NB4 (cell line): ENCODE results near the gene DENND1B.
A peak's percentile ranks its signal among the peaks of the same experiment; 100 is the strongest.

Experiments
- DNase-seq: peaks from one replicate; pipeline ENCODE4 v3.0.0; 2010; ENCODE audit warnings: low read depth
- H3K4me3 ChIP-seq: one replicate; pipeline ENCODE4 v1.5.1; 2011; ENCODE audit warnings: mild to moderate bottlenecking, low read depth, low read length, moderate library complexity
- MYC ChIP-seq: IDR thresholded peaks from 2 replicates; pipeline ENCODE4 v1.6.1; 2011; ENCODE audit warnings: low read depth, low read length
- POLR2A ChIP-seq: IDR thresholded peaks from 2 replicates; pipeline ENCODE4 v1.6.1; 2011; ENCODE audit warnings: mild to moderate bottlenecking; ENCODE audit not compliant: insufficient read length; ENCODE audit errors: extremely low read depth
- TF ChIP-seq, protein P1 (sequence below): IDR thresholded peaks from 2 replicates; pipeline ENCODE4 v1.6.1; 2011; ENCODE audit warnings: low read depth, low read length
- TF ChIP-seq, protein P2 (sequence below): IDR thresholded peaks from one replicate; pipeline ENCODE4 v1.5.1; 2012; ENCODE audit warnings: low read depth, low read length

Gene DENND1B, protein sequence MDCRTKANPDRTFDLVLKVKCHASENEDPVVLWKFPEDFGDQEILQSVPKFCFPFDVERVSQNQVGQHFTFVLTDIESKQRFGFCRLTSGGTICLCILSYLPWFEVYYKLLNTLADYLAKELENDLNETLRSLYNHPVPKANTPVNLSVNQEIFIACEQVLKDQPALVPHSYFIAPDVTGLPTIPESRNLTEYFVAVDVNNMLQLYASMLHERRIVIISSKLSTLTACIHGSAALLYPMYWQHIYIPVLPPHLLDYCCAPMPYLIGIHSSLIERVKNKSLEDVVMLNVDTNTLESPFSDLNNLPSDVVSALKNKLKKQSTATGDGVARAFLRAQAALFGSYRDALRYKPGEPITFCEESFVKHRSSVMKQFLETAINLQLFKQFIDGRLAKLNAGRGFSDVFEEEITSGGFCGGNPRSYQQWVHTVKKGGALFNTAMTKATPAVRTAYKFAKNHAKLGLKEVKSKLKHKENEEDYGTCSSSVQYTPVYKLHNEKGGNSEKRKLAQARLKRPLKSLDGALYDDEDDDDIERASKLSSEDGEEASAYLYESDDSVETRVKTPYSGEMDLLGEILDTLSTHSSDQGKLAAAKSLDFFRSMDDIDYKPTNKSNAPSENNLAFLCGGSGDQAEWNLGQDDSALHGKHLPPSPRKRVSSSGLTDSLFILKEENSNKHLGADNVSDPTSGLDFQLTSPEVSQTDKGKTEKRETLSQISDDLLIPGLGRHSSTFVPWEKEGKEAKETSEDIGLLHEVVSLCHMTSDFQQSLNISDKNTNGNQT

DNA sequence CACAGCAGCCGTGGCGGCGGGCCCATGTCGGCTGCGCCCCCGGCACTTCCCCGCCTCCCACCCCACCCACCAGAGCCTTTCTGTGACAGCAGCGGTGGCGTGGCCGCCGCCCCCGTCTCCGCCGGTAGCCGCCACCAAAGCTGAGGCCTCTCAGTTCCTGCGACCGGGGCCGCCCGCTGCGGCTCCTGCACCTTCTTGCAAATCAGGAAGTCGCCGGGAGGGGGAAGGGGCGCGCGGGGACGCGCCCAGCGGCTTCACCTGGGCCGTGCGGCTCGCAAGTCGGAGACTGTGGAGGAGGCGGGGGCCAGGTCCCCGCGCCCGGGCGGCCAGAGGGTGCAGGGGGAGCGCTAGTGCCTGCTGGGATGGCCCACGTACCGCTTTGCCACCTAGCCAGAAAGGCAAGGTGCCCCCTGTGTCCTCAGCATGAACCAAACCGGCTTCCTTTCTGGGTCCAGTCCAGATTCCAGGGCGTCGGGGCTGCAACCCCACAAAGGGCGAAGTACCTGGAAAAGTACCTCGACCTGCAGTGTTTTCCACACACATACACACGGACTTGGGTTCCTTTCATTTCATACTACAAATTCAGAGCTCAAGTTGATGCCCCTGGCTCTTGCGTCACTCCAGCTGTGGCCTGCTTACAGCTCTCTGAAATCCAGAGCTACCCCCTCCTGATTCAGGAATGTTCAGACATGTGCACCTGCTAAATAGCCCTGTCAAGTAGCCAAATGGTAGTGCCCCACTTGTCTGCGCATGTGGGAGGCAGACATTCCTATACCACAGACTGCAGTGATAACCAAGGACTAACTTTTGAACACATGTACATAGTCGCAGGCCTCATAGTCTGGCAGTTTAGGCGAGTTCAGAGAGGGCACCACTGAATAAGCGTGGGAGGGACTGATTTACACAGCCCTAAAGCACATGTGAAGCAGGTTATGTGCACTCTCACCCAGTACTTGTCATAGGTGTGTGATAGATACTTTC is at the start of gene DENND1B:
TSS of gene DENND1B (minus strand) at position 199 of the 981 bp plus-strand sequence. CDS start 325 bp downstream, outside the sequence.
- peak within 1 kb of the TSS; percentile 94 for H3K4me3 ChIP-seq
- TF ChIP-seq, protein P1, sequence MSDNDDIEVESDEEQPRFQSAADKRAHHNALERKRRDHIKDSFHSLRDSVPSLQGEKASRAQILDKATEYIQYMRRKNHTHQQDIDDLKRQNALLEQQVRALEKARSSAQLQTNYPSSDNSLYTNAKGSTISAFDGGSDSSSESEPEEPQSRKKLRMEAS: peak; percentile 88
- peak; percentile 52 for TF ChIP-seq POLR2A
- TF ChIP-seq, protein P2, sequence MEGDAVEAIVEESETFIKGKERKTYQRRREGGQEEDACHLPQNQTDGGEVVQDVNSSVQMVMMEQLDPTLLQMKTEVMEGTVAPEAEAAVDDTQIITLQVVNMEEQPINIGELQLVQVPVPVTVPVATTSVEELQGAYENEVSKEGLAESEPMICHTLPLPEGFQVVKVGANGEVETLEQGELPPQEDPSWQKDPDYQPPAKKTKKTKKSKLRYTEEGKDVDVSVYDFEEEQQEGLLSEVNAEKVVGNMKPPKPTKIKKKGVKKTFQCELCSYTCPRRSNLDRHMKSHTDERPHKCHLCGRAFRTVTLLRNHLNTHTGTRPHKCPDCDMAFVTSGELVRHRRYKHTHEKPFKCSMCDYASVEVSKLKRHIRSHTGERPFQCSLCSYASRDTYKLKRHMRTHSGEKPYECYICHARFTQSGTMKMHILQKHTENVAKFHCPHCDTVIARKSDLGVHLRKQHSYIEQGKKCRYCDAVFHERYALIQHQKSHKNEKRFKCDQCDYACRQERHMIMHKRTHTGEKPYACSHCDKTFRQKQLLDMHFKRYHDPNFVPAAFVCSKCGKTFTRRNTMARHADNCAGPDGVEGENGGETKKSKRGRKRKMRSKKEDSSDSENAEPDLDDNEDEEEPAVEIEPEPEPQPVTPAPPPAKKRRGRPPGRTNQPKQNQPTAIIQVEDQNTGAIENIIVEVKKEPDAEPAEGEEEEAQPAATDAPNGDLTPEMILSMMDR: no peak
- peak; percentile 76 for TF ChIP-seq MYC
- DNase-seq: peak; percentile 95

DNA sequence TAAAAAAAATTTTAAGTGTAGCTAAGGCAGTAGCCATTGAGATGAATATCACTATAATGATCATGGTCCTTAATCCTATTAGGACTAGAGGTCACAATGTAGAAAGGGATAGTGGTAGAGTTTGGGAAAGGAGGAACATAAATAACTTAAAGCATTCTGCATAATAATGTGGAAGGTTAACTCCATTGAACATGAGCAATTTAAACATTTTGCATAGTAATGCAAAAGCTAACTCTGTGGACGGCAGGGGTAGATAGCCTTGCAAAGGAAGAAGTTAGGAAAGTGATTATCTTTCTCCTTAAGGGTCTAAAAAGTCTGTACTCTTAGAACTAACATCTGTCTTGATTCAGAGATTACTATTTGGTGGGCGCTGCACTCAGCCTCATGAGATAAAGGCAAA is 39.0 kb upstream of the DENND1B start:
- TF ChIP-seq MYC (no peak), POLR2A (no peak)
- TF ChIP-seq, protein P2: no peak
- TF ChIP-seq, protein P1: no peak
- no peak overlapping the region for H3K4me3 ChIP-seq
- no peak for DNase-seq

DNA sequence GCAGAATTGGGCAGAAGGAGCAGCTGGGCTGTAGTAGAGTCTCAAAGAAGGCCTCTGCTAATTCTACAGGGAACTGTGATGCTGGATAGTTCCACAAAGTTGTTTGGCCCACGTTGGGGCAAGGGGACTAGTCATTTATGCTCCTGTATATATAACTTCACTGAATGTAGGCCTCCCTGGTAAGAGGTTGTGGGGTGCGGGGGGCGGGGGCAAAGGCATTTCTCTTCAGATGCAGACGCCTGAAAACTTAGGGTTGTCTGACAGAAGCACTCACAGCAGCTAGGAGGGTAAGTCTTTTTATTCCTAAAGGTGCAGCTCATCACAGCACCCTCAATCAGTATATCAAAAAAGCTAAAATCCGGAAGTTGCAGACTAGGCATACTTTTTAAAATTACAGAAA is 38.5 kb upstream of the DENND1B start:
- TF ChIP-seq, protein P2: no peak
- no peak overlapping the region for H3K4me3 ChIP-seq
- no peak for DNase-seq

DNA sequence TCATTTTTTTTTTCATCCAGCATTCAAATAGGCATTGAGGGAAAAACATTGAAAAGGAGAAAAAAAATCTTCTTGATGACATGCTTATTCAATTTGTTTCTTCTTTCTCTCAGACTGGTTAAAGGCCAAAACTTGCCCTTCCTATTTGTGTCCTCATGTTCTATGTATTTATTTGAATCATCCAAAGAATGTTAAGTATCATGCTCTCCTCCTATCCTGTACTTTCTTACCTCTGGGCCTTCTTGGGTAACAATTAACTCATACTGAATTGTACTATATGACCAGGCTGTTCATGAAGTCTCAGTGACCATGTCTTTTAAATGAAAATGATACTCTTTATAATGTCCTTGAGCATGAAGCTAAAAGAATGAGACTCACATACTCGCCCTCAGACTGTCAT is 36.5 kb upstream of the DENND1B start:
- DNase-seq: no peak
- H3K4me3 ChIP-seq: no peak overlapping the region
- TF ChIP-seq POLR2A (no peak), MYC (no peak)
- TF ChIP-seq, protein P2: no peak
- TF ChIP-seq, protein P1: no peak

DNA sequence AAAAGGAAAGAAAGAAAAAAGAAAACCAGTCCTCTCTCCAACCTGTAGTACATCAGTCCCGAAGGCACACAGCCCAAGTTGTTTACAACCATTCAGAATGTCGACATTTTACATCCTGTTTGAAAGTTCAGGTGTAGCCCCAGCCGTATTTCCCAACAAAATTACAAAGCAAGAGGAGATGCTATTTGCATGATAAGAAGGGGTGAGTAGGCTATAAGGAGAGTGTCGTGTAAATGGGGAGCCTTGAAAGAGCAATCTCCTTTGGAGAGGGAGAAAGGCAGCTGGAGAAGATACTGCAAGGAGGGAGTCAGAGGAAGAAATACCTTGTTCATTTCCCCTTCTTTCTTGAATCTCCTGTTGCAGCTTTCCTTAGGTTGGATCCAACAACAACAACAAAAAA is 35.5 kb upstream of the DENND1B start:
- no peak for TF ChIP-seq POLR2A
- TF ChIP-seq MYC: no peak
- TF ChIP-seq, protein P2: no peak
- TF ChIP-seq, protein P1: no peak
- DNase-seq: no peak
- H3K4me3 ChIP-seq: no peak overlapping the region
